Measurements from ENCODE around the gene PCBP2. TPM values are rescaled to one million over a fixed set of nuclear protein-coding genes. Genes with fewer than 3 reads are reported as not detected.
"Not testable (repeated sequence)": the region's sequence is repeated elsewhere in the genome, so short reads cannot be mapped to it uniquely, and the experiment has no call there.

PCBP2 gene
- polyA plus RNA-seq (2013), result 585 and 609 TPM in 2 replicates

DNA sequence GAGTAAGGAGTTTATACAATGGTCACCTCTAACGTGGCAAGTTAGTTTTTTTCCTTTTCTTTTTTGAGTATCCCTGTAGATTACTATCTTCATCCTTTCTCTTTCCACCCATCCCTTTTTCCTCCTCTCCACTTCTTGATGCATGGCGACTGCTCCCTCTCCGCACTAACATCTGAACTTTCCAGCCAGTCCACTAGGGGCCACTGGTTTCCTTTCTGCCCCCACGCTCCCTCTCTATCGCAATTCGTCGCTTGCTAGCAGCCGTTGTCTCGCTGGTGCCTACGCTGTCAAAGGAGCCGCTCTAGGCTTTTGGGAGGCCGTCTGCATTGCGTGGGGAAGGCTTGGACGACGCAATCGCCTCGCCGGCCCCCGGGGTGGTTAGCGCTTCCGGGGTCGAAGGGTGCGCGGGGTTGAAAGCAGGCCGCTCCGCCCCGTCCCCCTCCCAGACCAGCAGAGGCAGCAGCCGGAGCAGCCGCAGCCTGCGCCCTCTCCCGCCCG is at the start of gene PCBP2:
Gene PCBP2 (plus strand): TSS at position 442 of the 498 bp plus-strand sequence. CDS start 2,699 bp downstream, outside the sequence.
- Histone ChIP-seq H3K23ac (ENCODE audit: low read length) (no peak within 1 kb of the TSS), H2AFZ (ENCODE audit: insufficient read depth, low read length, poor library complexity) (peak within 1 kb of the TSS; percentile 71), H3K79me2 (ENCODE audit: control insufficient read depth, insufficient read depth, low read length, poor library complexity) (peaks cover 9% of the 10 kb centered on the region), H3K4me2 (ENCODE audit: low read length) (peak within 1 kb of the TSS; percentile 76), H4K12ac (ENCODE audit: low read depth, low read length) (peak within 1 kb of the TSS; percentile 91), H2BK5ac (ENCODE audit: low read depth, low read length, poor library complexity) (peak within 1 kb of the TSS; percentile 84), H3K9me3 (ENCODE audit: insufficient read depth, low read depth, low read length) (no peaks in the 10 kb centered on the region), H4K8ac (ENCODE audit: low read depth, low read length) (peak within 1 kb of the TSS; percentile 85), H4K91ac (ENCODE audit: low read depth, low read length) (peak within 1 kb of the TSS; percentile 94), H3K4me1 (ENCODE audit: control insufficient read depth in 1 of 2, insufficient read depth in 2 of 2, low read length in 2 of 2) (no peaks in the 10 kb centered on the region), H3K4me3 (ENCODE audit: low read depth, low read length) (peak within 1 kb of the TSS; percentile 82), H3K36me3 (ENCODE audit: control insufficient read depth in 1 of 2, insufficient read depth in 2 of 2, low read length in 2 of 2) (peaks cover 8 to 23% of the 10 kb centered on the region in 2 experiments), H3K14ac (ENCODE audit: low read length) (peak within 1 kb of the TSS; percentile 96), H2BK12ac (ENCODE audit: low read length) (no peak within 1 kb of the TSS), H3K27ac (ENCODE audit: low read depth, low read length) (peak within 1 kb of the TSS; percentile 93), H3K9ac (ENCODE audit: low read length) (peak within 1 kb of the TSS; percentile 93), H3K18ac (ENCODE audit: low read length) (peak within 1 kb of the TSS; percentile 90), H2AK5ac (ENCODE audit: low read length) (peak within 1 kb of the TSS; percentile 31), H2BK120ac (ENCODE audit: insufficient read depth, low read length, poor library complexity) (peak within 1 kb of the TSS; percentile 78), H3K27me3 (ENCODE audit: insufficient read depth, low read length) (no peaks in the 10 kb centered on the region), H3K79me1 (ENCODE audit: low read length) (peaks cover 6% of the 10 kb centered on the region), H3K4ac (ENCODE audit: low read depth, low read length) (peak within 1 kb of the TSS; percentile 99)
- WGBS (ENCODE audit: extremely low coverage, insufficient coverage, insufficient read length), result no CpG with 5 or more reads among the region's 32 CpGs
- peak; percentile 99 to 100 for DNase-seq

DNA sequence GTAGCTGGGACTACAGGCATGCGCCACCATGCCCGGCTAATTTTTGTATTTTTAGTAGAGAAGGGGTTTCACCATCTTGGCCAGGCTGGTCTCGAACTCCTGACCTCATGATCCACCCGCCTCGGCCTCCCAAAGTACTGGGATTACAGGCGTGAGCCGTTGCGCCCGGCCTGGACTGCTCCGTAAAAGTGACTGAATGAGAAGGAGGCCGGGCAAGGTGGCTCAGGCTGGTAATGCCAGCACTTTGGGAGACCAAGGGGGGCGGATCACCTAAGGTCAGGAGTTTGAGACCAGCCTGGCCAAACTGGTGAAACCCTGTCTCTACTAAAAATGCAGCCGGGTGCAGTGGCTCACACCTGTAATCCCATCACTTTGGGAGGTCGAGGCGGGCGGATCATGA is 49.6 kb upstream of the PCBP2 start:
- not testable (repeated sequence) for H4K8ac ChIP-seq (ENCODE audit: low read depth, low read length); H3K79me1 ChIP-seq (ENCODE audit: low read length); H4K91ac ChIP-seq (ENCODE audit: low read depth, low read length); H3K27me3 ChIP-seq (ENCODE audit: insufficient read depth, low read length); H3K23ac ChIP-seq (ENCODE audit: low read length); H3K79me2 ChIP-seq (ENCODE audit: control insufficient read depth, insufficient read depth, low read length, poor library complexity); H3K4me2 ChIP-seq (ENCODE audit: low read length); H2BK120ac ChIP-seq (ENCODE audit: insufficient read depth, low read length, poor library complexity); H3K27ac ChIP-seq (ENCODE audit: low read depth, low read length); H3K4ac ChIP-seq (ENCODE audit: low read depth, low read length); H3K4me1 ChIP-seq (ENCODE audit: control insufficient read depth in 1 of 2, insufficient read depth in 2 of 2, low read length in 2 of 2); H3K9ac ChIP-seq (ENCODE audit: low read length); H2AFZ ChIP-seq (ENCODE audit: insufficient read depth, low read length, poor library complexity); H2BK12ac ChIP-seq (ENCODE audit: low read length); H3K4me3 ChIP-seq (ENCODE audit: low read depth, low read length); H2AK5ac ChIP-seq (ENCODE audit: low read length); H3K9me3 ChIP-seq (ENCODE audit: insufficient read depth, low read depth, low read length); H3K14ac ChIP-seq (ENCODE audit: low read length); H2BK5ac ChIP-seq (ENCODE audit: low read depth, low read length, poor library complexity); DNase-seq
- no CpG with 5 or more reads among the region's 16 CpGs for WGBS (ENCODE audit: extremely low coverage, insufficient coverage, insufficient read length)
- Histone ChIP-seq H4K12ac (ENCODE audit: low read depth, low read length) (peak overlapping the region; percentile 43), H3K18ac (ENCODE audit: low read length) (peak overlapping the region; percentile 59), H3K36me3 (ENCODE audit: control insufficient read depth in 1 of 2, insufficient read depth in 2 of 2, low read length in 2 of 2) (peaks cover 15 to 20% of the 10 kb centered on the region in 2 experiments)

DNA sequence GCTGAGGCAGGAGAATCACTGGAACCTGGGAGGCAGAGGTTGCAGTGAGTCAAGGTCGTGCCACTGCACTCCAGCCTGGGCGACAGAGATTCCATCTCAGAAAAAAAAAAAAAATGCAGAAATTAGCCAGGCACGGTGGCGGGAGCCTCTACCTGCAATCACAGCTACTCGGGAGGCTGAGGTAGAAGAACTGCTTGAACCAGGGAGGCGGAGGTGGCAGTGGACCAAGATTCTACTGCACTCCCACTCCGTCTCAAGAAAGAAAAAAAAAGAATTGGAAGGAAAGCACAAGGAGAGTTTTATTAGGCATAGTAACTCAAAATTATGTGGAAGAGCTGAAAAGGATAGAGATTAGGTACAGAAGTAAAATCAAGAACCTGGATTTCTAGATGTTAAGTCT is 49.0 kb upstream of the PCBP2 start:
- no CpG with 5 or more reads among the region's 7 CpGs for WGBS (ENCODE audit: extremely low coverage, insufficient coverage, insufficient read length)
- peaks cover 16 to 23% of the 10 kb centered on the region in 2 experiments for H3K36me3 ChIP-seq (ENCODE audit: control insufficient read depth in 1 of 2, insufficient read depth in 2 of 2, low read length in 2 of 2)
- no peak overlapping the region for H4K91ac ChIP-seq (ENCODE audit: low read depth, low read length)
- no peak overlapping the region for H4K12ac ChIP-seq (ENCODE audit: low read depth, low read length)
- H2BK12ac ChIP-seq (ENCODE audit: low read length), result no peak overlapping the region
- H2BK5ac ChIP-seq (ENCODE audit: low read depth, low read length, poor library complexity), result no peak overlapping the region
- H4K8ac ChIP-seq (ENCODE audit: low read depth, low read length), result no peak overlapping the region
- H3K79me1 ChIP-seq (ENCODE audit: low read length), result no peaks in the 10 kb centered on the region
- no peak overlapping the region for H2AK5ac ChIP-seq (ENCODE audit: low read length)
- no peaks in the 10 kb centered on the region for H3K79me2 ChIP-seq (ENCODE audit: control insufficient read depth, insufficient read depth, low read length, poor library complexity)
- H3K27me3 ChIP-seq (ENCODE audit: insufficient read depth, low read length), result no peaks in the 10 kb centered on the region
- no peak overlapping the region for H2AFZ ChIP-seq (ENCODE audit: insufficient read depth, low read length, poor library complexity)
- H3K14ac ChIP-seq (ENCODE audit: low read length), result no peak overlapping the region
- H3K4me3 ChIP-seq (ENCODE audit: low read depth, low read length), result no peak overlapping the region
- no peak overlapping the region for H3K27ac ChIP-seq (ENCODE audit: low read depth, low read length)
- H3K4ac ChIP-seq (ENCODE audit: low read depth, low read length), result no peak overlapping the region
- H2BK120ac ChIP-seq (ENCODE audit: insufficient read depth, low read length, poor library complexity), result no peak overlapping the region
- H3K9ac ChIP-seq (ENCODE audit: low read length), result no peak overlapping the region
- no peak for DNase-seq
- no peak overlapping the region for H3K4me2 ChIP-seq (ENCODE audit: low read length)
- H3K9me3 ChIP-seq (ENCODE audit: insufficient read depth, low read depth, low read length), result no peaks in the 10 kb centered on the region
- H3K4me1 ChIP-seq (ENCODE audit: control insufficient read depth in 1 of 2, insufficient read depth in 2 of 2, low read length in 2 of 2), result no peaks in the 10 kb centered on the region
- H3K18ac ChIP-seq (ENCODE audit: low read length), result no peak overlapping the region
- H3K23ac ChIP-seq (ENCODE audit: low read length), result no peak overlapping the region

DNA sequence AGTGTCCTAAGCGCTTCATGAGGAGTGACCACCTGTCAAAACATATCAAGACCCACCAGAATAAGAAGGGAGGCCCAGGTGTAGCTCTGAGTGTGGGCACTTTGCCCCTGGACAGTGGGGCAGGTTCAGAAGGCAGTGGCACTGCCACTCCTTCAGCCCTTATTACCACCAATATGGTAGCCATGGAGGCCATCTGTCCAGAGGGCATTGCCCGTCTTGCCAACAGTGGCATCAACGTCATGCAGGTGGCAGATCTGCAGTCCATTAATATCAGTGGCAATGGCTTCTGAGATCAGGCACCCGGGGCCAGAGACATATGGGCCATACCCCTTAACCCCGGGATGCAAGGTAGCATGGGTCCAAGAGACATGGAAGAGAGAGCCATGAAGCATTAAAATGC is 41.0 kb upstream of the PCBP2 start:
- Histone ChIP-seq H2BK120ac (ENCODE audit: insufficient read depth, low read length, poor library complexity) (no peak overlapping the region), H4K8ac (ENCODE audit: low read depth, low read length) (no peak overlapping the region), H3K4ac (ENCODE audit: low read depth, low read length) (no peak overlapping the region), H3K4me3 (ENCODE audit: low read depth, low read length) (no peak overlapping the region), H3K79me1 (ENCODE audit: low read length) (no peaks in the 10 kb centered on the region), H3K9me3 (ENCODE audit: insufficient read depth, low read depth, low read length) (no peaks in the 10 kb centered on the region), H3K79me2 (ENCODE audit: control insufficient read depth, insufficient read depth, low read length, poor library complexity) (no peaks in the 10 kb centered on the region), H3K27ac (ENCODE audit: low read depth, low read length) (no peak overlapping the region), H2AK5ac (ENCODE audit: low read length) (no peak overlapping the region), H3K36me3 (ENCODE audit: control insufficient read depth in 1 of 2, insufficient read depth in 2 of 2, low read length in 2 of 2) (peaks cover 35 to 41% of the 10 kb centered on the region in 2 experiments), H3K4me2 (ENCODE audit: low read length) (no peak overlapping the region), H3K27me3 (ENCODE audit: insufficient read depth, low read length) (no peaks in the 10 kb centered on the region), H2AFZ (ENCODE audit: insufficient read depth, low read length, poor library complexity) (no peak overlapping the region), H3K9ac (ENCODE audit: low read length) (no peak overlapping the region), H2BK5ac (ENCODE audit: low read depth, low read length, poor library complexity) (no peak overlapping the region), H4K91ac (ENCODE audit: low read depth, low read length) (no peak overlapping the region), H3K14ac (ENCODE audit: low read length) (no peak overlapping the region), H3K18ac (ENCODE audit: low read length) (no peak overlapping the region), H2BK12ac (ENCODE audit: low read length) (no peak overlapping the region), H3K4me1 (ENCODE audit: control insufficient read depth in 1 of 2, insufficient read depth in 2 of 2, low read length in 2 of 2) (peaks cover 6 to 12% of the 10 kb centered on the region in 2 experiments), H3K23ac (ENCODE audit: low read length) (no peak overlapping the region), H4K12ac (ENCODE audit: low read depth, low read length) (no peak overlapping the region)
- DNase-seq, result no peak
- no CpG with 5 or more reads among the region's 5 CpGs for WGBS (ENCODE audit: extremely low coverage, insufficient coverage, insufficient read length)

Data from trophoblast cell (in vitro differentiated cells and primary cell).